ENCODE results near the gene C9orf50. TPM values are rescaled to one million over a fixed set of nuclear protein-coding genes. Genes with fewer than 3 reads are reported as not detected.
A peak's percentile ranks its signal among the peaks of the same experiment; 100 is the strongest.

Gene C9orf50
- total and polyA plus RNA-seq, 2 donors (not counting 1 experiment from before 2014, with no cell fraction given): not detected

DNA sequence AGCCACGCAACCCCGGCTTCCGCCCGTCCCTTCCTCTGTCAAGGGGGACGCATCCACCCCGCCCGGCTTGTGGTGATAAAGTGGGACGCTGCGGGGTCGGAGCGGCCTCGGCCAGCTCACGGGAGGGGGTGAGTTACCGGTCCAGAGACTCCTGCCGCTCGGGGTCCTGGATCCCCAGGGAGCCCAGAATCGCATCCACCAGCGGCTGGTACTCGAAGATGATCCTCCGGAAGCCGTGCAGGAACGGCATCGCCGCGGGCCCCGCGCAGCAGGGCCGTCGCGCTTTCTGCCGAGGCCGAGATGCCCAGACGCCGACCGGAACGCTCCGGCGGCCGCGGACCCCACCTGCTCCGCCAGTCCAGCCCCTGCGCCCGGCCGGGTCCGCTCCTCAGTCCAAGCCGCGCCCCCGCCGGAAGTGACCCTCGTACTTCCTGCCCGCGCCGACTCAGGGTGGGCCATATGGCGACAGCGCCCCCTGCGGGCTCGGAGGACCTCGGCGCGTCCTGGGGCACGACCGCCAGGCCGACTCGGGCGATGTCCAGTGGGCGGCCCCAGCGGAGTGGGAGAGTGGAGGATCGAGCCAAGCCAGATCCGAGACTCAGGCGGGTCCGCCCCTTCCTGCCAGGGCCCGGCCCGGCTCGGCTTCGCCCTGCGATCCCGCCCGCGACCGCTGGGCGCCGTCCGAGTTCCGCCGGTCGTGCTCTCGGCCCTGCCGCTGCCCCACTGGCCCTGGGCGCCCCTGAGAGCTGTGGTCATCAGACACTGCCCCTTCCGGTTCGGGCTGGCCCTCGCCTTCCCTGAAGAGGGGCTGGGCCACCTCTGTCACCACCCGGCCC is 21.1 kb upstream of the C9orf50 start, which contains the start of gene ASB6:
Gene ASB6, minus strand, starts transcription at position 402 of the 836 bp plus-strand sequence. Its CDS starts 152 bp downstream, at position 250.
- Histone ChIP-seq H3K36me3 (replicated peaks in 1 of 2; ENCODE audit: control extremely low read depth in 1 of 2, control insufficient read depth in 1 of 2, extremely low read depth in 1 of 2, insufficient read depth in 2 of 2, low read length in 1 of 2) (peaks cover 2 to 26% of the 10 kb centered on the region in 2 experiments), H3K9ac (ENCODE audit: low read length) (peak within 1 kb of the TSS; percentile 89), H4K20me1 (ENCODE audit: control insufficient read depth, insufficient read depth, low read length, poor library complexity, severe bottlenecking) (peaks cover 38% of the 10 kb centered on the region), H3K9me3 (ENCODE audit: control extremely low read depth in 1 of 3, control insufficient read depth in 2 of 3, insufficient read depth in 1 of 3, low read length in 2 of 3) (peaks cover 0 to 5% (median 0%) of the 10 kb centered on the region in 3 donors), H3K27ac (ENCODE audit: low read length in 2 of 2) (peak within 1 kb of the TSS; percentile 54 to 86), H3K4me1 (ENCODE audit: control insufficient read depth in 2 of 2, insufficient read depth in 2 of 2, low read length in 2 of 2) (peaks cover 12 to 17% of the 10 kb centered on the region in 2 donors), H3K4me3 (ENCODE audit: control extremely low read depth in 1 of 5, extremely low read depth in 1 of 5, insufficient read depth in 1 of 5, low read depth in 2 of 5, low read length in 4 of 5) (peak within 1 kb of the TSS; percentile 61 to 91 (median 84)), H3K27me3 (replicated peaks in 1 of 4; ENCODE audit: control extremely low read depth in 1 of 4, control insufficient read depth in 3 of 4, insufficient read depth in 4 of 4, low read length in 3 of 4) (no peaks in the 10 kb centered on the region), H2AFZ (ENCODE audit: insufficient read depth, low read depth, low read length, poor library complexity, severe bottlenecking) (peak within 1 kb of the TSS; percentile 92), H3K4me2 (replicated peaks; ENCODE audit: low read depth, low read length, poor library complexity, severe bottlenecking) (peak within 1 kb of the TSS; percentile 99), H3K79me2 (ENCODE audit: control insufficient read depth, insufficient read depth, low read length) (peaks cover 29% of the 10 kb centered on the region)
- Mint-ChIP-seq H3K9me3 (ENCODE audit: insufficient read depth) (no peaks in the 10 kb centered on the region), H3K4me3 (peak within 1 kb of the TSS; percentile 87), H3K27me3 (no peaks in the 10 kb centered on the region), H3K4me1 (peaks cover 26% of the 10 kb centered on the region), H3K27ac (peak within 1 kb of the TSS; percentile 91)
- ChIA-PET POLR2A (no interaction called here), CTCF (interaction anchor here (1.0 to 6.2 kb wide), 8 partner anchors 16 to 510 kb away, joined by 3 to 66 read pairs (median 5); partner anchors contain the start of gene NTMT1)
- intact Hi-C loops (cut with micrococcal nuclease): loop anchor here (1.0 to 5.0 kb wide), 7 partner anchors 16 to 532 kb away; partner anchors contain the start of genes C9orf78, CRAT, NTMT1 and TOR1A
- ATAC-seq (ENCODE audit: low read depth) (peak; percentile 95), DNase-seq (peak; percentile 96)
- TF ChIP-seq EZH2 (IDR thresholded peaks at IDR 0.05; ENCODE audit: borderline replicate concordance, insufficient read depth, low read depth, low read length, poor library complexity, severe bottlenecking): no peak
- TF ChIP-seq CTCF (IDR thresholded peaks at IDR 0.05): peak; percentile 100
- WGBS (ENCODE audit: insufficient coverage): under 1% methylated on average over 92 of the region's 93 CpGs

Measured in B cell (primary cell).